Upper lobe of right lung (tissue), 1 donor: ENCODE data around the gene SMIM12. TPM values are rescaled to one million over a fixed set of nuclear protein-coding genes. Genes with fewer than 3 reads are reported as not detected.

Experiments used
- ATAC-seq: fragments of 200-7000 bp; cut with Tn5 transposase; one replicate; pipeline ENCODE4 v1.9.1; 2020; ENCODE audit warnings: mild to moderate bottlenecking, moderate library complexity
- DNase-seq: peaks from one replicate; pipeline ENCODE4 v3.0.0-alpha.2; 2020
- H3K27ac ChIP-seq: fragments of 200-600 bp; one replicate; pipeline ENCODE4 v1.8.0; 2022
- H3K27me3 ChIP-seq: fragments of 200-600 bp; one replicate; pipeline ENCODE4 v1.8.0; 2022; ENCODE audit warnings: mild to moderate bottlenecking
- H3K36me3 ChIP-seq: fragments of 200-600 bp; one replicate; pipeline ENCODE4 v1.8.0; 2022
- H3K4me1 ChIP-seq: fragments of 200-600 bp; one replicate; pipeline ENCODE4 v1.8.0; 2022
- H3K4me3 ChIP-seq: fragments of 200-600 bp; one replicate; pipeline ENCODE4 v1.8.0; 2022; ENCODE audit warnings: mild to moderate bottlenecking
- H3K9me3 ChIP-seq: fragments of 200-600 bp; one replicate; pipeline ENCODE4 v1.8.0; 2022
- CTCF ChIP-seq: fragments of 200-600 bp; IDR thresholded peaks from one replicate; pipeline ENCODE4 v1.8.0; 2022; ENCODE audit warnings: antibody characterized with exemption
- intact Hi-C: fragments of 100-400 bp; cut with DNase I; formaldehyde crosslinking; loops from one replicate; pipeline ENCODE4 v1.11.0; 2022
- total RNA-seq: library from RNA; stranded (reverse); fragmentation: NEBNext Ultra II Directional; extraction: Animal tissue kit (Norgen Biotek cat#: 25700); gene quantifications from one replicate; pipeline ENCODE4 v1.2.1, GENCODE V29; 2021
- donor health status: DM: no; HTN: yes; CAD: no; lungs with severe emphysema.

SMIM12 gene
- total RNA-seq, 1 donor from 2014 or later: 38.6 TPM

GRCh38 chr1:34905098-34905459 lies 45.5 kb upstream of the SMIM12 start:
- H3K4me1 ChIP-seq: no peaks in the 10 kb centered on the region
- H3K27ac ChIP-seq: no peak overlapping the region
- no peaks in the 10 kb centered on the region for H3K9me3 ChIP-seq
- no peak for ATAC-seq
- H3K4me3 ChIP-seq: no peak overlapping the region
- intact Hi-C loops: no loop called here
- DNase-seq: no peak
- no peaks in the 10 kb centered on the region for H3K36me3 ChIP-seq
- peaks cover 16% of the 10 kb centered on the region for H3K27me3 ChIP-seq
- TF ChIP-seq CTCF: no peak

- no peaks in the 10 kb centered on the region for H3K36me3 ChIP-seq
- no peaks in the 10 kb centered on the region for H3K9me3 ChIP-seq
- ATAC-seq (no peak), DNase-seq (no peak)
- no peak overlapping the region for H3K27ac ChIP-seq
- intact Hi-C loops: no loop called here
- H3K4me1 ChIP-seq: no peaks in the 10 kb centered on the region
- no peak overlapping the region for H3K4me3 ChIP-seq
- peaks cover 16% of the 10 kb centered on the region for H3K27me3 ChIP-seq
- no peak for TF ChIP-seq CTCF
Measured at GRCh38 chr1:34904236-34905097, 44.9 kb upstream of the SMIM12 start.

- no peaks in the 10 kb centered on the region for H3K9me3 ChIP-seq
- ATAC-seq: no peak
- DNase-seq: no peak
- H3K27ac ChIP-seq: no peak overlapping the region
- no peak for TF ChIP-seq CTCF
- H3K4me3 ChIP-seq: no peak overlapping the region
- intact Hi-C loops: no loop called here
- H3K27me3 ChIP-seq: peaks cover 16% of the 10 kb centered on the region
- no peaks in the 10 kb centered on the region for H3K4me1 ChIP-seq
- H3K36me3 ChIP-seq: no peaks in the 10 kb centered on the region
Measured at GRCh38 chr1:34901919-34902318, 42.4 kb upstream of the SMIM12 start.

GRCh38 chr1:34900775-34901502 lies 41.4 kb upstream of the SMIM12 start:
- DNase-seq: no peak
- no peak for ATAC-seq
- intact Hi-C loops: no loop called here
- Histone ChIP-seq H3K27ac (no peak overlapping the region), H3K4me1 (no peaks in the 10 kb centered on the region), H3K9me3 (no peaks in the 10 kb centered on the region), H3K36me3 (no peaks in the 10 kb centered on the region), H3K4me3 (no peak overlapping the region), H3K27me3 (peaks cover 16% of the 10 kb centered on the region)
- no peak for TF ChIP-seq CTCF

- Histone ChIP-seq H3K27ac (no peak overlapping the region), H3K9me3 (no peaks in the 10 kb centered on the region), H3K4me1 (no peaks in the 10 kb centered on the region), H3K27me3 (peaks cover 16% of the 10 kb centered on the region), H3K4me3 (no peak overlapping the region), H3K36me3 (no peaks in the 10 kb centered on the region)
- ATAC-seq: no peak
- DNase-seq: no peak
- intact Hi-C loops: no loop called here
- no peak for TF ChIP-seq CTCF
Measured at GRCh38 chr1:34899906-34900305, 40.4 kb upstream of the SMIM12 start.
